ENCODE results near the gene LRRC8E.
"Not testable (repeated sequence)": the region's sequence is repeated elsewhere in the genome, so short reads cannot be mapped to it uniquely, and the experiment has no call there.

The LRRC8E gene

DNA sequence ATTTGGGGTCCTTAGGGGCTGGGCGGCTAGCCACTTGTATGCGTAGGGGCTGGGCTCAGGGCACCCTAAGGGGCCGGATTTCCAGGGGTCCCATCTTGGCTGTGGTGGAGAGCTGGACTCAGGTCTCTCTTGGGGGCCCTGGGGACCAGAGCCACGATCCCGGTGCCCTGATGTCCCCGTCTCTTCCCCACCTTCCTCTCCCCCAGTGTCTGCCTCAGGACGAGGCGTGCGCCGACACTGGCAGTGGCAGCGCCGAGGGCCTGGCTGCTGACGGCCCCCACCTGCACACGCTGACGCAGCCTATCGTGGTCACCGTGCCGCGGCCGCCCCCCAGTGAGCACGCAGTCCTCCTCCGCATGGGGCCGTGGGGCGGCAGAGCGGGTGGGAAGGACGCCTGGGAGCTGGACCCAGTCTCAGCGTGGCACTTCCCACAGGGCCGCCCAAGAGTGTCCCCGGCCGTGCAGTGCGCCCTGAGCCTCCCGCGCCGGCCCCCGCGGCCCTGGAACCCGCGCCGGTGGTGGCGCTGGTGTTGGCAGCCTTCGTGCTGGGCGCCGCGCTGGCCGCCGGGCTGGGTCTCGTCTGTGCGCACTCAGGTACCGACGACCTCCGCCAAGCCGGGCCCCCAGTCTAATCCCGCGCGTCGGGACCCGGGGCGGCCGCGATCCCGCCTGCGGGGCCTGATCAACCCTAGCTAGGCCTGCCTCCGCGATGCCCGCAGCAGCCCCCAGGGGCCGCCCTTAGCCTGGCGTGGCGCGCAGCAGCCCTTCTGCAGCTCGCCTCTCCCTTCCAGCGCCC, 29.2 kb downstream of the LRRC8E start:
- CTCF ChIA-PET: interaction anchor here (0.8 to 2.1 kb wide), 10 partner anchors 9 to 349 kb away, joined by 3 to 9 read pairs (median 4); partner anchors contain the start of genes CTXN1, MAP2K7 and TIMM44
- peak; percentile 47 for TF ChIP-seq CTCF (IDR thresholded peaks at IDR 0.05; ENCODE audit: control extremely low read depth, extremely low read depth, low read depth, missing control alignments)
- DNase-seq (ENCODE audit: extremely low spot score): peak; percentile 58
- POLR2A ChIA-PET: interaction anchor here (1.5 kb wide), 1 partner anchor 14 kb away, joined by 4 read pairs; the partner anchor contains the start of gene MAP2K7

GRCh38 chr19:7918062-7918614, 29.8 kb downstream of the LRRC8E start:
- not testable (repeated sequence) for DNase-seq (ENCODE audit: extremely low spot score)
- ChIA-PET CTCF (interaction anchor here (0.9 to 2.1 kb wide), 8 partner anchors 8 to 77 kb away, joined by 3 to 9 read pairs (median 5); partner anchors contain the start of genes CTXN1, MAP2K7 and TIMM44), POLR2A (interaction anchor here (1.5 kb wide), 1 partner anchor 14 kb away, joined by 4 read pairs; the partner anchor contains the start of gene MAP2K7)

DNA sequence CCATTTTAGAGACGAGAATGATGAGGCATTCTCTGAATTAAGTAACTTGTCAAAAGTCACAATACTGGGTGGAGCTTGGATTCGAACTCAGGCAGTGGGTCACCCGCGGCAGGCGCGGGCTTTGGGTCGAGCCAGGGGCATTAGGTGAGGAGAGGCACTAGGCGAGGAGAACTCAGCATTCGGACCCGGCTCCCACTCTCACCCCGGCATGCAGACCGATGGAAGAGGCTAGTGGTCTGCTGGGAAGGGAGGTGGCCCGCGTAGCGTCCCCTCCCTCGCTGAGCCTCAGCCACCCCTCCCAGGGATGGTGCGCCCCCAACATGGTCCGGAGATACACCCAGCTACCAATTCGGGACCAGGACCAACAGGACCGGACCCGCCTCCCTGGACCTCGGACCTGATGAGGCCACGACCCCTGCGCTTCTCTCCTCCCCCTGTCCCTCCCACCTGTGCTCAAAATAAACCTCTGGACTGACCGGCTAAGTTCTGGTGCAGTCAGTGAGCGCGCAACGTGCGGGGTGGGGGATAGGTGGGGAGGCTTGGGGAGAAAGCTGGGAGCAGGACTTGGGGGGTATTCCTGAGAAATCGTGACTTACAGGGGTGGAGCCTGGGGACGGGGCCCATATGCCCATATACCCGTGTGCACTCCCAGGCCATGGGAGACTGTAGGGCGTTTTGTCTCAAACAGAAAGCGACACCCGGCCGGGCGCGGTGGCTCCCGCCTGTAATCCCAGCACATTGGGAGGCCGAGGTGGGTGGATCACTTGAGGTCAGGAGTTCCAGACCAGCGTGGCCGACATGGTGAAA, 30.5 kb downstream of the LRRC8E start:
- ChIA-PET POLR2A (interaction anchor here (2.9 kb wide), 1 partner anchor 15 kb away, joined by 11 read pairs; the partner anchor contains the start of gene MAP2K7), CTCF (interaction anchor here (1.1 to 3.2 kb wide), 7 partner anchors 10 to 77 kb away, joined by 3 to 17 read pairs (median 5); partner anchors contain the start of genes MAP2K7 and TIMM44)
- no peak for TF ChIP-seq CTCF (IDR thresholded peaks at IDR 0.05; ENCODE audit: control extremely low read depth, extremely low read depth, low read depth, missing control alignments)
- no peak for DNase-seq (ENCODE audit: extremely low spot score)

DNA sequence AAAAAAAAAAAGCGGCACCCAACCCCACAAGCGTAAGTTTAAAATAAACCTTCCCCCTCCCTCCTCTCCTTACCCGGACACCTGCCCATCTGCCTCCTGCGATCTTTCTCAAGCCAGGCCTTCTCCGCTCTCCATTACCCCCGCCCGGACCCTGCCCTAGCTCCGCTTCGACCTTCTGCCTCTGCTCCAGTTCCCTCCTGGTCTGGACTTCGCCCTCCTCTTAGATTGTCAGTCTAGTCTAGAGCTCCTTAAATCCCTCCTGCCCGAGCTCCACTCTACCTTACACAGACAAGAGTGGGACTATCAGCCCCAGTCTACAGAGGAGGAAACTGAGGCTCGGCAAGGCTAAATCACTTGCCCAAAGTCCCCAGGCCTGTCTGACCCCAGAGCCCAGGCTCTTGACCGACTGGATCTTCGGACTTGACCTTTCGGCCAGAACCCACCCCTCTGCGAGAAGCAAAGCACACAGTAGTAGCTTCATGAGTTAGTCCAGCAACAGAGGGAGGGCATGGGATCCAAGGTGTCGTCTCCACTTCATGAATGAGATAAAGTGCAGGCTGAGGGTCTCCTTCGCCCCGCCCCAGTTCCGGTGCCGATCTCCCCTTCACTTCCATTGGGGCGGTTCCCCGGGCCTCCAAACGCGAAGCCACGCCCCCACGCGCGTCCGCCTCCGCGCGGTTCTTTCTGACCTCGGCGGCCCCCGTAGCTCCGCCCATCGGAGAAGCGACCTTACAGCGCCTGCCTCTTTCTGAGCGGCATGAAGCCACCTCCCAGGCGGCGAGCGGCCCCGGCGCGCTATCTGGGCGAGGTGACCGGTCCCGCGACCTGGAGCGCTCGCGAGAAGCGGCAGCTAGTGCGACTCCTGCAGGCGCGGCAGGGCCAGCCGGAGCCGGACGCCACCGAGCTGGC, 31.6 kb downstream of the LRRC8E start, which contains the start of gene SNAPC2:
Gene SNAPC2 (plus strand): TSS at position 729 of the 909 bp plus-strand sequence. CDS start 29 bp downstream, at position 758.
- no peak for TF ChIP-seq CTCF (IDR thresholded peaks at IDR 0.05; ENCODE audit: control extremely low read depth, extremely low read depth, low read depth, missing control alignments)
- CTCF ChIA-PET: interaction anchor here (0.9 to 3.4 kb wide), 16 partner anchors 8 to 351 kb away, joined by 3 to 17 read pairs (median 5); partner anchors contain the start of genes MAP2K7 and TIMM44

DNA sequence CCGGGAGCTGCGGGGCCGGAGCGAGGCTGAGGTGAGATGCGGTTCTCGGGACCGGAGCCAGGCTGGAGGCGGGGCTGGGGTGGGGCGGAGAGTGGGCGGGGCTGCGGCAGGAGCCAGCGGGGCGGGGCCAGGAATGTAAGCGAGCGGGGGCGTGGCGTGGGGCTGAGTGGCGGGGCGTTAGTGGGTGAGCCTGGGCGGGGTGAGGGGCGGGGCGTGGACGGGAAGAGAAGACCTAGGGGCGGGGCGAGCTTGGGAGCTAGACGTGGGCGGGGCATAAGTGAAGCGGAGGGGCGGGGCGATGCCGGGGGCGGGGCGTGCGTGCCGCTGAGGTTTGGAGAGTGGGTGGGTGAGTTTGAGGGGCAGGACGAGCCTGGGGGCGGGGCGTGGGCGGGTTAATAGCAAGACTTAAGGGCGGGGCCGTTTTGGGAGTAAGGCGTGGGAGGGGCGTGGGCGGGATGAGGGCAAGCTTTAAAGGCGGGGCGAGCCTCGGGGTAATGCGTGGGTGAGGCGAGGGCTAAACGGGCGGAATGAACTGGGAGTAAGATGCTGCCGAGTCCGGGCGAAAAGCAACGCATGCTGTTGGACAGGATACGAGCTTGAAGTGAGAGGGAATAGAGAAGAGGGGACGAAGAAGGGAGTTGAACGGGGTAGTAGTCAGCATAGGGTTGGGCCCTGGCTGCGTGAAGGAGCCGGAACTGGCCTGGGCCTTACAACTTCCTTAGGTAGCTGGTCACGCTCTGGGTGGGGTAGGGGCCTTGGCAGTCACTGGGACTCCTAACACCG, 32.4 kb downstream of the LRRC8E start:
- DNase-seq (ENCODE audit: extremely low spot score): peak; percentile 98
- no peak for TF ChIP-seq CTCF (IDR thresholded peaks at IDR 0.05; ENCODE audit: control extremely low read depth, extremely low read depth, low read depth, missing control alignments)
- POLR2A ChIA-PET: interaction anchor here (1.2 to 2.9 kb wide), 5 partner anchors 13 to 52 kb away, joined by 3 to 18 read pairs (median 5); partner anchors contain the start of genes MAP2K7 and TIMM44
- CTCF ChIA-PET: interaction anchor here (0.9 to 3.4 kb wide), 18 partner anchors 9 to 352 kb away, joined by 3 to 17 read pairs (median 4); partner anchors contain the start of genes MAP2K7, TIMM44 and TRAPPC5

More for the DNA sequence above, 31.6 kb downstream of the LRRC8E start, which contains the start of gene SNAPC2:
- peak; percentile 92 for DNase-seq (ENCODE audit: extremely low spot score)
- POLR2A ChIA-PET: interaction anchor here (1.2 to 2.9 kb wide), 5 partner anchors 12 to 51 kb away, joined by 3 to 18 read pairs (median 5); partner anchors contain the start of genes MAP2K7 and TIMM44
